ENCODE measurements around the gene SMG6. TPM values are rescaled to one million over a fixed set of nuclear protein-coding genes. Genes with fewer than 3 reads are reported as not detected.

The SMG6 gene
- total RNA-seq, 1 experiment from 2014 or later: 28.6 TPM

GRCh38 chr17:2060385-2060658 lies 243.3 kb downstream of the SMG6 start:
- Histone ChIP-seq H4K5ac (ENCODE audit: insufficient read length, low read depth, low read length) (no peak overlapping the region), H3K79me2 (ENCODE audit: insufficient read depth, low read length) (no peaks in the 10 kb centered on the region), H3K23ac (ENCODE audit: insufficient read length, low read depth, low read length) (no peak overlapping the region), H3K9me3 (ENCODE audit: control insufficient read depth, low read depth, low read length) (no peaks in the 10 kb centered on the region), H3K4ac (ENCODE audit: low read depth, low read length) (no peak overlapping the region), H3K27ac (ENCODE audit: insufficient read length, low read depth, low read length) (no peak overlapping the region), H3K79me1 (ENCODE audit: insufficient read depth, low read depth, low read length, poor library complexity, severe bottlenecking) (no peaks in the 10 kb centered on the region), H4K20me1 (ENCODE audit: control insufficient read depth, insufficient read depth, insufficient read length) (no peaks in the 10 kb centered on the region), H2BK20ac (ENCODE audit: low read depth, low read length, poor library complexity, severe bottlenecking) (no peak overlapping the region), H2BK120ac (ENCODE audit: low read depth, low read length, poor library complexity, severe bottlenecking) (no peak overlapping the region), H3K56ac (ENCODE audit: insufficient read length, low read depth, low read length) (no peak overlapping the region), H4K91ac (ENCODE audit: insufficient read length, low read depth, low read length) (no peak overlapping the region), H3K18ac (ENCODE audit: insufficient read length, low read depth, low read length) (no peak overlapping the region), H3K4me1 (ENCODE audit: insufficient read depth, low read length) (peaks cover 5% of the 10 kb centered on the region; the same call in 1 of the 2 replicates), H2BK12ac (ENCODE audit: insufficient read length, low read depth, low read length) (no peak overlapping the region), H3K9ac (ENCODE audit: extremely low read depth, insufficient read length, low read length) (no peak overlapping the region), H3K23me2 (ENCODE audit: insufficient read length, low read depth, low read length, poor library complexity, severe bottlenecking) (peaks cover 3% of the 10 kb centered on the region), H2BK5ac (ENCODE audit: insufficient read length, low read length) (no peak overlapping the region), H3T11ph (ENCODE audit: low read length) (no peak overlapping the region), H2AFZ (ENCODE audit: low read length) (no peak overlapping the region), H3K14ac (ENCODE audit: insufficient read depth, low read length) (no peak overlapping the region), H4K8ac (replicated peaks; ENCODE audit: insufficient read length, low read depth, low read length) (no peak overlapping the region), H3K4me2 (ENCODE audit: insufficient read depth, insufficient read length, low read length) (no peak overlapping the region), H2AK5ac (ENCODE audit: insufficient read length, low read length) (no peak overlapping the region), H3K27me3 (ENCODE audit: insufficient read depth, low read length) (peaks cover 26% of the 10 kb centered on the region), H2BK15ac (ENCODE audit: low read depth, low read length) (no peak overlapping the region)
- no CpG with 5 or more reads among the region's 6 CpGs for WGBS (ENCODE audit: extremely low coverage, insufficient read length, low lambda C conversion rate)
- Mint-ChIP-seq H3K36me3 (ENCODE audit: insufficient read depth in 1 of 3, low read depth in 3 of 3) (peaks cover 0 to 27% (median 17%) of the 10 kb centered on the region in 3 experiments), H3K9me3 (no peaks in the 10 kb centered on the region), H3K27ac (0 out of 7 replicates have a peak overlapping the region, but pooled peaks of 1 of the 3 experiments have one; percentile 57), H3K27me3 (ENCODE audit: low read depth) (peaks cover 45% of the 10 kb centered on the region), H3K4me3 (no peak overlapping the region; a peak in 1 of 5 replicates), H3K4me1 (peaks cover 30 to 41% of the 10 kb centered on the region in 2 experiments)
- DNase-seq: no peak
- no peak for TF ChIP-seq CTCF (conservative IDR thresholded peaks at IDR 0.05)
